Right lobe of liver (tissue), 4 donors: Measurements from ENCODE around the gene PRR22.

Experiments
- POLR2A ChIP-seq: fragments of 450-650 bp; IDR thresholded peaks from one replicate; pipeline ENCODE4 v1.6.1; 2017; ENCODE audit warnings: antibody characterized with exemption, mild to moderate bottlenecking
- TF ChIP-seq, protein P1 (sequence below), 4 donors: fragments of 200-600 bp in 3 of 4; fragments of 450-650 bp in 1 of 4; IDR thresholded peaks; one replicate each; pipeline versions ENCODE4 v1.5.1 to v1.8.0; 2016 to 2022; ENCODE audit warnings: antibody characterized with exemption in 4 of 4, mild to moderate bottlenecking in 2 of 4
- donor health status: DM: no; HTN: no; CAD: no.
- donor health status: DM: no; HTN: no; CAD: no.
- donor health status: DM: no; HTN: yes; CAD: no.

DNA sequence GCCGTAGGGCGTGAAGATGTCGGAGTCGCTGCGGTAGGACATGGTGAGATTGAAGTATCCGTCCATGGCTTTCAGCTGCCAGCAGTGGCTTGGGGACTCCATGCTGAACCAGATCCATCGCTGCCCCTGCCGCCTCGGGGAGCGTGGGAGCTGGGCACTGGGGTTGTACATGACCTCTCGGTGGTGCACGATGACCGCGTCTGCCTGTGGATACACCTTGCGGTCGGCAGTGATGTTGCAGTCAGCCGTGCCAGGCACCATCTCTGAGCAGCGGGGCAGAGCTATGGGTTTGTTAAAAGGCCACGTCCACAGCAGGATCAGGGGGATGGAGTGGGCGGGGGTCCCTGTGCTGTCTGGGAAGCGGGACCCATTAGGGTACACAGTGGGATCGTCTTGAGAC lies 47.5 kb upstream of the PRR22 start:
- TF ChIP-seq, protein P1, sequence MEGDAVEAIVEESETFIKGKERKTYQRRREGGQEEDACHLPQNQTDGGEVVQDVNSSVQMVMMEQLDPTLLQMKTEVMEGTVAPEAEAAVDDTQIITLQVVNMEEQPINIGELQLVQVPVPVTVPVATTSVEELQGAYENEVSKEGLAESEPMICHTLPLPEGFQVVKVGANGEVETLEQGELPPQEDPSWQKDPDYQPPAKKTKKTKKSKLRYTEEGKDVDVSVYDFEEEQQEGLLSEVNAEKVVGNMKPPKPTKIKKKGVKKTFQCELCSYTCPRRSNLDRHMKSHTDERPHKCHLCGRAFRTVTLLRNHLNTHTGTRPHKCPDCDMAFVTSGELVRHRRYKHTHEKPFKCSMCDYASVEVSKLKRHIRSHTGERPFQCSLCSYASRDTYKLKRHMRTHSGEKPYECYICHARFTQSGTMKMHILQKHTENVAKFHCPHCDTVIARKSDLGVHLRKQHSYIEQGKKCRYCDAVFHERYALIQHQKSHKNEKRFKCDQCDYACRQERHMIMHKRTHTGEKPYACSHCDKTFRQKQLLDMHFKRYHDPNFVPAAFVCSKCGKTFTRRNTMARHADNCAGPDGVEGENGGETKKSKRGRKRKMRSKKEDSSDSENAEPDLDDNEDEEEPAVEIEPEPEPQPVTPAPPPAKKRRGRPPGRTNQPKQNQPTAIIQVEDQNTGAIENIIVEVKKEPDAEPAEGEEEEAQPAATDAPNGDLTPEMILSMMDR (IDR thresholded peaks at IDR 0.05), result no peak
- TF ChIP-seq POLR2A, result no peak
